Stimulated activated naive CD8-positive, alpha-beta T cell treated with anti-CD3 and anti-CD28 coated beads, Interleukin-15, amount 100 ng/mL, for 72 hours (primary cell): Measurements from ENCODE around the gene SLFN12L.
"Not testable (repeated sequence)": the region's sequence is repeated elsewhere in the genome, so short reads cannot be mapped to it uniquely, and the experiment has no call there.

Experiments
- ATAC-seq: fragments of 150-1000 bp; cut with Tn5 transposase; 2 replicates; pipeline ENCODE4 v1.10.0; 2021; ENCODE audit warnings: mild to moderate bottlenecking, moderate library complexity
- DNase-seq, 2 donors: peaks; one replicate each; pipeline ENCODE4 v3.0.0; 2021 to 2022
- H3K27ac Mint-ChIP-seq, 2 donors: one replicate each; pipeline ENCODE4 v1.8.0; 2022; ENCODE audit warnings: mild to moderate bottlenecking in 2 of 2, mixed read lengths in 2 of 2, moderate library complexity in 2 of 2
- H3K27me3 Mint-ChIP-seq: one replicate; pipeline ENCODE4 v1.8.0; 2022; ENCODE audit warnings: mixed read lengths
- H3K4me1 Mint-ChIP-seq: one replicate; pipeline ENCODE4 v1.8.0; 2022; ENCODE audit warnings: mild to moderate bottlenecking, mixed read lengths
- H3K4me3 Mint-ChIP-seq, 2 donors: one replicate each; pipeline ENCODE4 v1.8.0; 2022; ENCODE audit warnings: mild to moderate bottlenecking in 2 of 2, mixed read lengths in 2 of 2, moderate library complexity in 1 of 2
- H3K9me3 Mint-ChIP-seq, 2 donors: one replicate each; pipeline ENCODE4 v1.8.0; 2022; ENCODE audit warnings: mixed read lengths in 2 of 2

The SLFN12L gene

DNA sequence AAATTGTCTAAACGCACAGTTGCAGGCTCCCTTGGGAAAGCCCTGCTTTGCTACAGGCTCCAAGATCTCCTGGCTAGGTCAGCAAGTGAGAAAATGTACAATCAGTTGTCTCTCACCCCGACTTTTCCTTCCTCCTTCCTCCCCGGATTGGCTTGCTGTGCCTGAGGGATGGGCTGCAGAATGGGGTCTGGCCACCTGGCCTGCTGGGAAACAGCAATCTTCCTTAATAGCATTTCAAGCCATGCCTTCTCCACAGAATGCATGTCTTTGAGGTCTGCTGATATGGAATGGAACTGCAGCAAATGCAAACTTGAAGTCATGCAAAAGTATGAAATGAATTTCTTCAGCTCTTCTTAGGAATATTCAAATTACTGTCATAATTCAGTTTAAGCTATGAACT, 46.1 kb downstream of the SLFN12L start:
- peaks cover 88% of the 10 kb centered on the region for H3K4me1 Mint-ChIP-seq
- H3K27me3 Mint-ChIP-seq: no peaks in the 10 kb centered on the region
- no peak overlapping the region for H3K4me3 Mint-ChIP-seq
- H3K27ac Mint-ChIP-seq: no peak overlapping the region
- DNase-seq (no peak), ATAC-seq (no peak)
- H3K9me3 Mint-ChIP-seq: peaks cover 0 to 18% of the 10 kb centered on the region in 2 donors

DNA sequence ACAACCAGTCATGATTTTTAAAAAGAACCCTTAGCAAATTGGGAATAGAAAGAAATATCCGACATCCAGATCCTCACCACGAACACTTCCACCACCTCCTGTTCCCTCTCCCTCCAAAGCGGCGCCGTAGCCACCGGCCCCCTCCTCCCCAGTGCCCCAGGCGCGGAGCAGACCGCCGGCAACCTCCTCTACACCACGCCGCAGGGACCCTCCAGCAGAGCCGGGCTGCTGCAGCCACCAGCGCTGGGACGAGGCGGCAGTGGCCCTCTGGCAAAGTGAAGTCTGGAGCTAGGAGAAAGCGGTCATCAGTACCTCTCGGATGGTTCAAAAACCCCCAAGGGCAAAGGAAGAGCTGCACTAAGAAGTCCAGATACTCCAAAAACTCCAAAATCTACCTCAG, 47.5 kb downstream of the SLFN12L start:
- ATAC-seq (no peak), DNase-seq (no peak)
- Mint-ChIP-seq H3K27me3 (no peaks in the 10 kb centered on the region), H3K9me3 (peaks cover 0 to 25% of the 10 kb centered on the region in 2 donors), H3K27ac (peak overlapping the region in 1 of 2 donors; percentile 93), H3K4me3 (no peak overlapping the region), H3K4me1 (peaks cover 87% of the 10 kb centered on the region)

DNA sequence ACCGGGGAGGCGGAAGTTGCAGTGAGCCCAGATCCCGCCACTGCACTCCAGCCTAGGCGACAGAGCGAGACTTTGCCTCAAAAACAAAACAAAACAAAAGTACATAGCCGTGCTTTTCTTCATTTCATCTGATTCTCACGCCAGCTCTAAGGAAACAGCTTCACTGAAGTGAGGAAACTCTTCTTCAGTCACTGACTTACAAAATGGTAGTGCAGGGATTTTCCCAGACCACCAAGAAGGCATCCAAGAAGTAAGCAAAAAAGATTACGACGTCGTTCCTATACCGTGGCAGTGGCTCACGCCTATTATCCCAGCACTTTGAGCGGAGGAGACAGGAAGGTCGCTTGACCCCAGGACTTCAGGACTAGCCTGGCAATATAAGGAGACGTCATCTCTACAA, 48.5 kb downstream of the SLFN12L start:
- no peak overlapping the region for H3K27ac Mint-ChIP-seq
- H3K4me3 Mint-ChIP-seq: peak overlapping the region in 1 of 2 donors; percentile 80
- ATAC-seq (no peak), DNase-seq (no peak)
- no peaks in the 10 kb centered on the region for H3K27me3 Mint-ChIP-seq
- H3K9me3 Mint-ChIP-seq: peaks cover 0 to 29% of the 10 kb centered on the region in 2 donors
- peaks cover 79% of the 10 kb centered on the region for H3K4me1 Mint-ChIP-seq

DNA sequence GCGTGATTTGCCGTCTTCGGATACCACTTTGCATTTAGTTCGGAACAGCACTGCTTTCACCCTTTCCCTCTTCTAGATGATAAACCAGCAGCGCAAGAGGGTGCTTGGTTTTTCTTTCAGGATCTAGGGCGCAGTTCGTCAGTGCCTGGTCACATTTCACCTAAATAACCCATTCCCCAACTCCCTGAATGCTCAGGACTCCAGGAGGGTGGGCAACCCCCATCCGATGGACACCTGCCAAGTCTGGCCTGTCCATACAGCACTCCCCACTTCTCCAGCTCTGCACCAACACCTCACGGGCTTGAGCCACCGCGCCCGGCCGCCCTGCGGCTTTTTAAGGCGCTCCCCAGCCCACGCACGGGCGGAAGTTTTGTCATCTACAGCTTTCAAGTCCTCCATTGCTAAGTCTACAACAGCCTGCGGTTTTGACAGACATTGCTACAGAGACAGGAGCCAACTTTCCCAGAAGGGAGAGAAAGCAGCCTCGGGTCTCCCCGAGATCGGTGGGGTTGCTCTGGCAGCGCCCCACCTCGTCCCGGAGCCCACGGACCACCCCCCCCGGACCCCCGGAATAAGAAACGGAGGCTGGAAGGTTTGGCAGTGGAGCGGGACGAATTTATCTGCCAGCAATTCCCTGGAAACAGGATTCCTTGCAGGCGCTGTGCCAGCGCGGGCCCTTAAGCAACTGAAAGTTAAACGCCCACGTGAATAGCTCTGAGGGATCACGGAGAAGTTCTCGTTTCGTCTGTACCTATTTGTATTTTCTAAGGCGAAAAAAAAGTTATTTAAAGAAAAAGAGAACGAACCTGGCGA, 50.4 kb downstream of the SLFN12L start:
- ATAC-seq: peak; percentile 86

DNA sequence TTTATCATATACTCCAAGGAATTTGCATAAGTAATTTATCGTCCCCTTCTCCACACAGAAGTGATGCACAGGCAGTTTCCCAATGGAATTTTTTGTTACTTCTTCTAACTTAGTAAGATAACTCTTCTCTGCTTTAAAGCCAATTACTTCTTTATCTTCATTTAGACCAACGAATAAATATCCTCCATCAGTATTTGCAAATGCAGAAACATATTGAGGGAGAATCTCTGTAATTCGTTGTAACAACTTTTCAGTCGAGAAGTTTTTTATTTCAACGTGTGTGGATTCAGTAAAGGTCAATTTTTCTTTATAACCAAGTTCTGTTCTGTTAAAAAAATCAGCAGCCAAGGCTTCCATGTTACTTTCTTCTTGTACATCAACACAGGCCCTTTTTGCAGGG, 58.2 kb downstream of the SLFN12L start:
- Mint-ChIP-seq H3K27me3 (no peaks in the 10 kb centered on the region), H3K4me3 (no peak overlapping the region), H3K9me3 (peaks cover 7 to 36% of the 10 kb centered on the region in 2 donors), H3K27ac (no peak overlapping the region), H3K4me1 (peaks cover 23% of the 10 kb centered on the region)
- DNase-seq (no peak), ATAC-seq (no peak)

More for the DNA sequence above, 50.4 kb downstream of the SLFN12L start:
- H3K27ac Mint-ChIP-seq: peak overlapping the region; percentile 88 to 91
- peaks cover 67% of the 10 kb centered on the region for H3K4me1 Mint-ChIP-seq
- H3K4me3 Mint-ChIP-seq: peak overlapping the region; percentile 80 to 86
- DNase-seq: peak; percentile 78 to 83
- peaks cover 0 to 40% of the 10 kb centered on the region in 2 donors for H3K9me3 Mint-ChIP-seq
- H3K27me3 Mint-ChIP-seq: no peaks in the 10 kb centered on the region

DNA sequence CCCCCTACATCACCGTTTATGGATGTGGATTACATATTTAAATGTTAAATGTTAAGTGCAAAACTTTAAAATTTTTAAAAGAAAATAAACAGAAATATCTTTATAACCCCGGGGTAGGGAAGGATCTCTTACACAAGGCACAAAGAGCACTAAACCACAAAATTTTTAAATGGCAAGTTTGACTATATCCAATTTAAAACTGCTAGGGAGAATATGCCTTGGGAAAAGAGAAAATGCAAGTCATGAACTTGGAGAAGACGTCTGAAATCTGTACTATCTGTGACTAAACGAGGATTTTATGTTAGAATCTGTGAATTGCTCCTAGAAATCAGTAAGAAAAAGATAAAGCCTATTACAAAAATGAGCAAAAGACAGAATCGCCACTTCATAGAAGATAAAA, 60.2 kb downstream of the SLFN12L start:
- H3K9me3 Mint-ChIP-seq: peaks cover 16 to 31% of the 10 kb centered on the region in 2 donors
- peaks cover 17% of the 10 kb centered on the region for H3K4me1 Mint-ChIP-seq
- no peaks in the 10 kb centered on the region for H3K27me3 Mint-ChIP-seq
- DNase-seq: no peak
- no peak for ATAC-seq
- no peak overlapping the region for H3K27ac Mint-ChIP-seq
- no peak overlapping the region for H3K4me3 Mint-ChIP-seq

DNA sequence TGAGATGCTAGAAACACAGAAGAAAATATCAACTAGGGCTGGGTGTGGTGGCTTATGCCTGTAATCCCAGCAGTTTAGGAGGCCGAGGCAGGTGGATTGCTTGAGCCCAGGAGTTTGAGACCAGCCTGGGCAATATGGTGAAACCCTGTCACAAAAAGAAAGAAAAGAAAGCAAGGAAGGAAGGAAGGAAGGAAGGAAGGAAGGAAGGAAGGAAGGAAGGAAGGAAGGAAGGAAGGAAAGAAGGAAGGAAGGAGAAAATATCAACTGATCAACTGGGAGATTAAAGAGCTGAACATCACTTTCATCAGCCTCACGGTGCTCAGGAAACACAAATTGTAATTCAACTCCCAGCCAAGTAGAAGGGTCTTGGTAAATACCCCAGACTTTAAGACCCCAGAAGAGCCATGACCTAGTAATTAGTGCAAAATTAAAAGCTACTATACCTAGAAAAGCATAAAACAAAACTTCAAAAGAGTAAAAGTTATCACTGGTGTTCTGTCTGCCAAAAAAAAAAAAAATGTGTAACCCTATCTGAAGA, 61.1 kb downstream of the SLFN12L start:
- no peak overlapping the region for H3K4me3 Mint-ChIP-seq
- ATAC-seq (no peak), DNase-seq (no peak)
- H3K27me3 Mint-ChIP-seq: no peaks in the 10 kb centered on the region
- peak overlapping the region; percentile 7 to 30 for H3K27ac Mint-ChIP-seq
- H3K4me1 Mint-ChIP-seq: peaks cover 12% of the 10 kb centered on the region
- H3K9me3 Mint-ChIP-seq: peaks cover 20 to 31% of the 10 kb centered on the region in 2 donors

DNA sequence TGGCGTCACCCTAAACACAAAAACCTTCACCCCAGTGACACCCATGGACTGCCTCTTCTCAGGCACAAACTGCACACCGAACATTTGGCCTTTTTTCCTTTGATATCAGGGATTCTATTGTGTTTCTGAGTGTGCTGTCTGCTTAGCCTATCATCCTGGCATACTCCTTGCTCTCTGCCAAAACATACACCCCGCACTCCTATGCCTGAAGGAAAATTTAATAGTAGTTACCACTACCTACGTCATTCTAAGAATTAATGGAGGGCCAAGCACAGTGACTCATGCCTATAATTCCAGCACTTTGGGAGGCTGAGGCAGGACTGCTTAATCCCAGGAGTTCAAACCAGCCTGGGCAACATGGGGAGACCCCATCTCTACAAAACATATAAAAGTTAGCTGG, 69.0 kb downstream of the SLFN12L start:
- ATAC-seq: no peak
- Mint-ChIP-seq H3K9me3 (peaks cover 13 to 14% of the 10 kb centered on the region in 2 donors), H3K27ac (no peak overlapping the region), H3K4me3 (no peak overlapping the region), H3K4me1 (peaks cover 19% of the 10 kb centered on the region), H3K27me3 (no peaks in the 10 kb centered on the region)
- no peak for DNase-seq

DNA sequence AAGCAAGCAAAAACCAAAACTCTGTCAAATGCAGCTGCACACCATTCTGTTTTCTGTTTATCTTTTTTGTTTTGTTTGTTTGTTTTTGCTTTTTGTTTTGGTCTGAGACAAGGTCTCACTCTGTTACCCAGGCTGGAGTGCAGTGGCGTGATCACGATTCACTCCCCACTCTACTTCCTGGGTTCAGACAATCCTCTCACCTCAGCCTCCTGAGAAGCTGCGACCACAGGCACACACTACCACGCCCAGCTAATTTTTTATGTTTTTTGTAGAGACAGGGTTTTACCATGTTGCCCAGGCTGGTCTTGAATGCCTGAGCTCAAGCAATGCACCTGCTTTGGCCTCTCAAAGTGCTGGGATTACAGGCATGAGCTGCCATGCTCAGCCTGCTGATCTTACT, 69.7 kb downstream of the SLFN12L start:
- H3K27ac Mint-ChIP-seq: no peak overlapping the region
- peaks cover 19% of the 10 kb centered on the region for H3K4me1 Mint-ChIP-seq
- H3K9me3 Mint-ChIP-seq: peaks cover 11% of the 10 kb centered on the region in 2 donors
- H3K4me3 Mint-ChIP-seq: peak overlapping the region in 1 of 2 donors; percentile 32
- DNase-seq (no peak), ATAC-seq (no peak)
- no peaks in the 10 kb centered on the region for H3K27me3 Mint-ChIP-seq

DNA sequence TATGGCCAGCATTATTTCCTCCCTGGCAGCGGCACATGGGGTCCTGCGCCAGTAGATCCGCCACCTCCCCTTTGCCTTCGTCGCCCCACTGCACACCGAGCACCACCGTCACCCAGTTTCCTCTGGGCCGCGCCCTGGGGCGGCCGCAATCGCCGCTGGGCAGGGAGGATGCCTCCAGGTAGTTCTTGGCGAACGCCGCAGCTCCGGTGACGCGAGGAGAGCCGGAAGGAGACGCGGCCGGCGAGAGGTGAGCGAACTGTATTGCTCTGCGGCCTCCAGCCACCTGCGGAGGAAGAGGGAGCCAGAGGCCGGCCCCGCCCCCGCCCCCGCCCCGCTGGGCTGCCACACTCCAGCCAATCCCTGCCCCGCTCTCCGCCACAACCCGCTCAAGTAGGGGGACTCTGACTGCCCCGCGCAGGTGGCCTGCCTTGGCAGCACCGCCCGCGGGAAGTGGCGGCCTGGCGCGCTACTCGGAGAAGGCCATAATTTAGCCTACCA, 77.1 kb downstream of the SLFN12L start:
- peak overlapping the region; percentile 76 to 84 for H3K4me3 Mint-ChIP-seq
- peaks cover 20% of the 10 kb centered on the region for H3K4me1 Mint-ChIP-seq
- DNase-seq: peak; percentile 49 to 60
- ATAC-seq: peak; percentile 91
- H3K27ac Mint-ChIP-seq: peak overlapping the region; percentile 70 to 84
- H3K9me3 Mint-ChIP-seq: peaks cover 20 to 21% of the 10 kb centered on the region in 2 donors
- H3K27me3 Mint-ChIP-seq: no peaks in the 10 kb centered on the region

DNA sequence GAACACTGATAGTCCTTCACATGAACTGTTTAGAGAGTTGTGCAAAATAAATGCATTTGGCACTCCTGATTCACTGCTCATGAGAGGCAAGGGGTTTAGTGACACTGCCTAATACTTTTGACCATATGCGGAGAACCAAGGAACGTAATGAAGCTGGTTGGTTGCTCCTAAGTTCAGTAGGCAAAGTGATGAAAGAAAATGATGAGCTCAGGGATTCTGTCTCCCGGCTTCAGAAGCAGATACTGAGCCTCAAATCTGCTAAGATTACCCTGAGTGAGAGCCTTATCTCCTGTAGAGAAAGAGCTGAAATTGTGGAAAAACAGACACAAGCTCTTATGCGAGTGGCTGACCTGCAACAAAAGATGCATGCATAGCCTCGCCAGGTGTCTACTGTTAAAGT, 83.4 kb downstream of the SLFN12L start:
- H3K9me3 Mint-ChIP-seq: peaks cover 20 to 23% of the 10 kb centered on the region in 2 donors
- not testable (repeated sequence) for H3K27me3 Mint-ChIP-seq, H3K27ac Mint-ChIP-seq, H3K4me1 Mint-ChIP-seq, H3K4me3 Mint-ChIP-seq, ATAC-seq, DNase-seq

DNA sequence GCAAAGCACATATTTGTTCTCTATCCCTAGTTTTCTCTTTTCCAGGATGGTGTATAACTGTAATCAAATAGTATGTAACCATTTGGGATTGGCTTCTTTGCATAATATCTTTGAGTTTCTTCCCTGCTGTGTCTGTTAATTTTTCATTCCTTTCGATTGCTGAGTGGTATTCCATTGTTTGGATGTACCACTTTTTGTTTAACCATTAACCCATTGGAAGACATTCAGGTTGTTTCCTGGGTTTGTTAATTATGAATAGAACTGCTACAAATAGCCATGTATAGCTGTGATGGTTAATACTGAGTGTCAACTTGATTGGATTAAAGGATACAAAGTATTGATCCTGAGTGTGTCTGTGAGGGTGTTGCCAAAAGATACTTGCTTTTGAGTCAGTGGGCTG, 84.3 kb downstream of the SLFN12L start:
- Mint-ChIP-seq H3K4me3 (no peak overlapping the region), H3K27me3 (no peaks in the 10 kb centered on the region), H3K4me1 (peaks cover 16% of the 10 kb centered on the region), H3K27ac (no peak overlapping the region), H3K9me3 (peaks cover 16 to 17% of the 10 kb centered on the region in 2 donors)
- ATAC-seq (no peak), DNase-seq (no peak)

DNA sequence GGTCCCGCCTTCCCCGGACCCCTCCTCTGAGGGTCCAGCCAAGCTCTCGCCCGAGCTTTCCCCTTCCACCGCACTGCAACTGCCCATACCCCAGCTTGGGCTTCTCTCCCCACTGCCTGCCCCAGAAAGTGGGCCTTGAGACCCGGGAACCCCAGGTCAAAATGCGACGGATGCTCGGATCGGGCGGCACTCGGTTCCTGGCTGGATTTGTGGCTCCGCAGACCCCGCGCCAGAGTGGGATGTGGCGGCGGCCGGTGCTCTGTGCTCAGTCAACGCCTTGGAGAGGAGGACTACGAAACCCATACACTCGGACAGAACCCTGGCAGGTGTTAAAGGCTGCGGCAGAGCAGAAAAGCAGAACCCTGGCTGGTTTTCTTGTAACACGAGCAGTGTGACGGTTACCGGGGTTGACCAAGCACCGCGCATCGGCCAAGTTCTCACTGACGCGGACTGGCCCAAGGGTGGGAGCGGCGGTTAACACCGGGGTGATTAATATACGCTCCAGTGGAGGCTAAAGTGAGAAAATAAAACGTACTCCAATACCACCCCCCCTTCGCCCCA, 88.0 kb downstream of the SLFN12L start:
- Mint-ChIP-seq H3K4me3 (peak overlapping the region in 1 of 2 donors; percentile 27), H3K27me3 (no peaks in the 10 kb centered on the region), H3K27ac (no peak overlapping the region), H3K4me1 (peaks cover 36% of the 10 kb centered on the region), H3K9me3 (peaks cover 0 to 2% of the 10 kb centered on the region in 2 donors)
- no peak for DNase-seq
- ATAC-seq: no peak

DNA sequence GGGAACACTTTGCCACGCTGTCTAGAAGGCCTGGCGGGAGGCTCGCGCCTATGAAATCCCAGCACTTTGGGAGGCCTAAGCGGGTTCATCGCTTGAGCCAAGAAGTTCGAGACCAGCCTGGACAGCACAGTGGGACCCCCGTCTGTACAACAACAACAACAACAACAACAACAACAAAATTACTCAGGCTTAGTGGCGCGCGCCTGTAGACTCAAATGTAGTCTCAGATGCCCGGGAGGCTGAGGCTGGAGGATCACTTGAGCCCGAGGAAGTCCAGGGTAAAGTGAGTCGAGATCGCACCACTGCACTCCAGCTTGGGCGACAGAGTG, 88.6 kb downstream of the SLFN12L start:
- Mint-ChIP-seq H3K4me1 (peaks cover 36% of the 10 kb centered on the region), H3K27ac (peak overlapping the region in 1 of 2 donors; percentile 48), H3K27me3 (no peaks in the 10 kb centered on the region), H3K4me3 (peak overlapping the region; percentile 76 to 79), H3K9me3 (no peaks in the 10 kb centered on the region)
- ATAC-seq (no peak), DNase-seq (no peak)

DNA sequence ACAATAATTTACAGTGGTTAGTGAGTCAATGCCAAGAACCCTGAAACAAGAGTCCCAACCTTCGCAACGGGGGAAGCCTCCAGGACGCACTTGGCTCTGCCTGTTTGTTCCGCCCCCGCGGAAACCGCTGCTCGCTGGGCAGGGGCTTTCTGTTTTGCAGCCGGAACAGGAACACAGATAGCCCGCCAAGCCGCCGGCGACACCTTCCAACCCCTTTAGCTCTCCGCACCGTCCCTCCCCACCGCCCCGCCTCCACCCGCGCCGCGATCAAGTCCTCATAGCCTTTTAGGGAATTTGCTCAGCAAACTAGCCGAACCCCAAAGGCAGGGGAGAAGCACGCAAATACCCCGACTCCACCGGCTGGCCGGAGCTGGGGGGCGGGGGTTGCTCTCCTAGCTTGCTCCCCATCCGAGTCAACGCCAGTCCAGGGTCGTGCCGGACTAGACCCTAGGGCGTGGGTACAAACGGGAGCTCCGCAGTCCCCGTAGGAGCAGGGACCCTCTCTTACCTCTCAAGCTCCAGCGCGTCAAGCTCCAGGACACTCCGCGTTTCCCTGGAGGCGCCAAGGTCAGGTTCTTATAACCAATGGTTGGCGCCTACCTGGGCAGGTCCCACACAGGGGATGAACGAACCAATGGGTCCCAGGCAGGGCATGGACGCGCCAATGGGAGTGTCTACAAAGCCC, 89.1 kb downstream of the SLFN12L start, which contains the start of gene SLFN13:
Gene SLFN13, minus strand, starts transcription at position 553 of the 685 bp plus-strand sequence. CDS start 3,086 bp downstream, outside the sequence.
- Mint-ChIP-seq H3K27me3 (no peaks in the 10 kb centered on the region), H3K4me3 (peak within 1 kb of the TSS; percentile 76 to 79), H3K4me1 (peaks cover 36% of the 10 kb centered on the region), H3K27ac (peak within 1 kb of the TSS; percentile 48 to 88), H3K9me3 (no peaks in the 10 kb centered on the region)
- peak; percentile 99 for ATAC-seq
- peak; percentile 92 to 96 for DNase-seq
